IPS DF 19.7 (cell line): Measurements from ENCODE around the gene GFOD2.

Experiments
- DNase-seq: peaks from one replicate; pipeline ENCODE4 v3.0.0-alpha.2; 2013; ENCODE audit warnings: low read depth, low spot score

The GFOD2 gene

GRCh38 chr16:67672739-67673662, 46.1 kb downstream of the GFOD2 start:
- DNase-seq = no peak

- DNase-seq = no peak
Observed at GRCh38 chr16:67672306-67672705, 46.8 kb downstream of the GFOD2 start.

- DNase-seq = no peak
Observed at GRCh38 chr16:67669499-67670101, 49.5 kb downstream of the GFOD2 start.

- DNase-seq = no peak
Observed at GRCh38 chr16:67668495-67669157, 50.5 kb downstream of the GFOD2 start.

GRCh38 chr16:67667817-67668494, 51.2 kb downstream of the GFOD2 start:
- peak; percentile 72 for DNase-seq

GRCh38 chr16:67667453-67667816, 51.7 kb downstream of the GFOD2 start:
- DNase-seq = no peak

- no peak for DNase-seq
Observed at GRCh38 chr16:67666559-67667452, 52.3 kb downstream of the GFOD2 start, which contains the start of the genes C16orf86 and ENKD1. TSS of gene C16orf86 (plus strand) at chr16:67666814. CDS start at chr16:67666971, 157 bp downstream. TSS of gene ENKD1 (minus strand) at chr16:67666750. CDS start at chr16:67666442, 308 bp downstream.

GRCh38 chr16:67666032-67666551, 53.0 kb downstream of the GFOD2 start:
- no peak for DNase-seq

- DNase-seq = no peak
Observed at GRCh38 chr16:67665598-67665997, 53.5 kb downstream of the GFOD2 start.

- no peak for DNase-seq
Observed at GRCh38 chr16:67664871-67665270, 54.2 kb downstream of the GFOD2 start.

GRCh38 chr16:67664258-67664657, 54.9 kb downstream of the GFOD2 start:
- no peak for DNase-seq

GRCh38 chr16:67663877-67664222, 55.3 kb downstream of the GFOD2 start:
- DNase-seq = no peak

- no peak for DNase-seq
Observed at GRCh38 chr16:67663151-67663876, 55.8 kb downstream of the GFOD2 start.

GRCh38 chr16:67662653-67663010, 56.5 kb downstream of the GFOD2 start:
- no peak for DNase-seq

- no peak for DNase-seq
Observed at GRCh38 chr16:67661886-67662652, 57.0 kb downstream of the GFOD2 start.

GRCh38 chr16:67661101-67661761, 57.9 kb downstream of the GFOD2 start:
- peak; percentile 38 for DNase-seq

GRCh38 chr16:67660564-67661028, 58.5 kb downstream of the GFOD2 start, which contains the start of gene PARD6A:
TSS of gene PARD6A (plus strand) at chr16:67660960. CDS start at chr16:67661039, 79 bp downstream.
- peak; percentile 73 for DNase-seq
